ENCODE data around the gene DCAF8.

- TF ChIP-seq REST (IDR thresholded peaks at IDR 0.05; ENCODE audit: unreplicated experiment) (no peak), CTCF (conservative IDR thresholded peaks at IDR 0.05; ENCODE audit: low read depth in 2 of 2) (no peak), EZH2 (IDR thresholded peaks at IDR 0.05; ENCODE audit: low read depth, unreplicated experiment) (no peak), POLR2AphosphoS5 (IDR thresholded peaks at IDR 0.05; ENCODE audit: low read depth) (no peak), EZH2phosphoT487 (IDR thresholded peaks at IDR 0.05; ENCODE audit: unreplicated experiment) (no peak), NANOG (IDR thresholded peaks at IDR 0.05; ENCODE audit: borderline replicate concordance) (no peak), JUNB (IDR thresholded peaks at IDR 0.05; ENCODE audit: unreplicated experiment) (no peak), CREB1 (CRISPR knock-in tag; IDR thresholded peaks at IDR 0.05; ENCODE audit: low read depth) (no peak)
These were observed 29.4 kb downstream of the DCAF8 start for GRCh38 chr1:160232911-160233310.

Data from GM23338 (cell line).